Measurements from ENCODE around the gene CDHR3. TPM values are rescaled to one million over a fixed set of nuclear protein-coding genes. Genes with fewer than 3 reads are reported as not detected.

Gene CDHR3
- total RNA-seq, 1 experiment from 2014 or later = 3.3 TPM

DNA sequence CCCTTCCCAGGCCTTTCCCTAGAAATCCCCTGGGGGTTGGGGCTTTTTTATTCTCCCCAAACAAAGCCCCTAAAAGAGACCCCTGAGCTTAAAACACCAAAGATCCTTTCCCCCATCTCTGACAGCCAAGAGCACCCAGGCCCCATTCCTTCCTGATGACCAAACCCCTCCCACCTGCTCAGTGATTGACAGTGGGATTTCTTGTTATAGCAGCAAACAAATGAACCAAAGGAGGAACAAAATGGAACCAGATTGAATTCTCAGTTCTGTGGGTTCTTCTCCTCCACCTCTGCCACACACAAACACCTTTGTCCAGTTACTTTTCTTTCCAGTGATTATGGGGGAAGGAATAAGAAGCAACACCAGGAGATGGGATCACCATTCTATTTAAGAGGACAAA lies 21.5 kb upstream of the CDHR3 start:
- Histone ChIP-seq H3K18ac (ENCODE audit: insufficient read length, low read depth, low read length) (no peak overlapping the region), H3K56ac (ENCODE audit: insufficient read length, low read depth, low read length) (no peak overlapping the region), H3K4ac (ENCODE audit: low read depth, low read length) (no peak overlapping the region), H3K14ac (ENCODE audit: insufficient read depth, low read length) (no peak overlapping the region), H3T11ph (ENCODE audit: low read length) (no peak overlapping the region), H3K27me3 (ENCODE audit: insufficient read depth, low read length) (no peaks in the 10 kb centered on the region), H2AK5ac (ENCODE audit: insufficient read length, low read length) (no peak overlapping the region), H2AFZ (ENCODE audit: low read length) (no peak overlapping the region), H2BK5ac (ENCODE audit: insufficient read length, low read length) (no peak overlapping the region), H3K9ac (ENCODE audit: extremely low read depth, insufficient read length, low read length) (no peak overlapping the region), H3K4me1 (ENCODE audit: insufficient read depth, low read length) (no peaks in the 10 kb centered on the region), H2BK20ac (ENCODE audit: low read depth, low read length, poor library complexity, severe bottlenecking) (no peak overlapping the region), H3K23ac (ENCODE audit: insufficient read length, low read depth, low read length) (no peak overlapping the region), H2BK120ac (ENCODE audit: low read depth, low read length, poor library complexity, severe bottlenecking) (no peak overlapping the region), H4K91ac (ENCODE audit: insufficient read length, low read depth, low read length) (no peak overlapping the region), H3K23me2 (ENCODE audit: insufficient read length, low read depth, low read length, poor library complexity, severe bottlenecking) (no peaks in the 10 kb centered on the region), H3K79me1 (ENCODE audit: insufficient read depth, low read depth, low read length, poor library complexity, severe bottlenecking) (no peaks in the 10 kb centered on the region), H4K5ac (ENCODE audit: insufficient read length, low read depth, low read length) (no peak overlapping the region), H3K79me2 (ENCODE audit: insufficient read depth, low read length) (no peaks in the 10 kb centered on the region), H3K27ac (ENCODE audit: insufficient read length, low read depth, low read length) (no peak overlapping the region), H4K8ac (replicated peaks; ENCODE audit: insufficient read length, low read depth, low read length) (no peak overlapping the region), H2BK15ac (ENCODE audit: low read depth, low read length) (no peak overlapping the region), H2BK12ac (ENCODE audit: insufficient read length, low read depth, low read length) (no peak overlapping the region), H3K9me3 (ENCODE audit: control insufficient read depth, low read depth, low read length) (no peaks in the 10 kb centered on the region), H3K4me2 (ENCODE audit: insufficient read depth, insufficient read length, low read length) (no peak overlapping the region), H4K20me1 (ENCODE audit: control insufficient read depth, insufficient read depth, insufficient read length) (no peaks in the 10 kb centered on the region)
- Mint-ChIP-seq H3K4me1 (peaks cover 2 to 6% of the 10 kb centered on the region in 2 experiments; a peak in 2 of 4 replicates), H3K9me3 (no peaks in the 10 kb centered on the region), H3K27me3 (ENCODE audit: low read depth) (no peaks in the 10 kb centered on the region; the same call in 1 of the 2 replicates), H3K4me3 (no peak overlapping the region), H3K36me3 (ENCODE audit: insufficient read depth in 1 of 3, low read depth in 3 of 3) (no peaks in the 10 kb centered on the region), H3K27ac (no peak overlapping the region)
- DNase-seq = no peak
- TF ChIP-seq, protein P1, sequence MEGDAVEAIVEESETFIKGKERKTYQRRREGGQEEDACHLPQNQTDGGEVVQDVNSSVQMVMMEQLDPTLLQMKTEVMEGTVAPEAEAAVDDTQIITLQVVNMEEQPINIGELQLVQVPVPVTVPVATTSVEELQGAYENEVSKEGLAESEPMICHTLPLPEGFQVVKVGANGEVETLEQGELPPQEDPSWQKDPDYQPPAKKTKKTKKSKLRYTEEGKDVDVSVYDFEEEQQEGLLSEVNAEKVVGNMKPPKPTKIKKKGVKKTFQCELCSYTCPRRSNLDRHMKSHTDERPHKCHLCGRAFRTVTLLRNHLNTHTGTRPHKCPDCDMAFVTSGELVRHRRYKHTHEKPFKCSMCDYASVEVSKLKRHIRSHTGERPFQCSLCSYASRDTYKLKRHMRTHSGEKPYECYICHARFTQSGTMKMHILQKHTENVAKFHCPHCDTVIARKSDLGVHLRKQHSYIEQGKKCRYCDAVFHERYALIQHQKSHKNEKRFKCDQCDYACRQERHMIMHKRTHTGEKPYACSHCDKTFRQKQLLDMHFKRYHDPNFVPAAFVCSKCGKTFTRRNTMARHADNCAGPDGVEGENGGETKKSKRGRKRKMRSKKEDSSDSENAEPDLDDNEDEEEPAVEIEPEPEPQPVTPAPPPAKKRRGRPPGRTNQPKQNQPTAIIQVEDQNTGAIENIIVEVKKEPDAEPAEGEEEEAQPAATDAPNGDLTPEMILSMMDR (conservative IDR thresholded peaks at IDR 0.05) = no peak

Data from H9 (cell line).